GM18909 (cell line): Measurements from ENCODE around the gene STAC3.

ENCODE experiments used
- ATAC-seq: cut with Tn5 transposase; IDR thresholded peaks from one replicate; pipeline ENCODE4 v1.9.1; 2021; ENCODE audit warnings: mild to moderate bottlenecking; ENCODE audit not compliant: unreplicated experiment, poor library complexity

The STAC3 gene

GRCh38 chr12:57224973-57225679 is 25.9 kb downstream of the STAC3 start:
- ATAC-seq, result no peak

GRCh38 chr12:57224278-57224972 is 26.6 kb downstream of the STAC3 start:
- ATAC-seq, result no peak

DNA sequence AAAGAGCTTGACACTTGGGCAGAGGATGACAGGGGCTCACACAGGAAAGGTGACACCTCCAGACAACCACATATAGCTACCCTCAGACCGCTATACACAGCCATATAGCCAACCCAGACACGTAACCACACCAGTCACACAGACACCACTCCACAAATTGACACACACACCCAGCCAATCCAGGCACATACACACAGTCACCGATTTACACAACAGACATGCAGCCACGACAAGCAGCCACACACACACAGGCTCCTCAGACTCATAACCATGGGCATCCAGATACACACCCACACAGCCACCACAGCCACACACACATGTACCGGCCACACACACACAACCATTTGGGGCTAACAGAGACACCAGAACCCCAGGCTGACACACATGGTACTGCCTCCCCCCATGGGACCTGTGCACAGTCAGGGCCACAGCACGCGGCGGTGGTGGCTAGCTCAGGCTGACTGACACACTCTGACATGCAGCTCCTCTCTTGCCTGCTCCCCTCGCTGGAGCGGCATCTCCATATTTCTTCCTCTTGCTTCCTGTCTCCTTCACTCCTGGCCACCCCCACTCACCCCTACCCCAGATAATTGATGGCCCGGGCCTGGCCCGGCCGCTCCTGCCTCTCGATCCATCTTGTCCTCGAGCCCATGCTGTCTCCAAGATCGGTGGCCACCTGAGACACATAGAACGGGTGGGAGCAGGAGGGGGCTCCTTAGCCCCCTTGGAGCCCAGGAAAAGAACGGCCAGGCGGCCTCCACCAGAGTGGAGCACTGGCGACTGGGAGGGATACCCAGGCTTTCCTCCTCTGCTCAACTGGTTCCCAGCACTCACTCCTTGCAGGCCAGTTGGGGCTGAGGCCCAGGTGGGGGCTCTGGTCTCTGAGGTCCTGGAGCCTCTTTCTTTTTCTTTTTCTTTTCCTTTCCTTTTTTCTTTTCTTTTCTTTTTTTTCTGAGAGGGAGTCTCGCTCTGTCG is 27.5 kb downstream of the STAC3 start:
- ATAC-seq, result no peak

- ATAC-seq, result no peak
Measured at GRCh38 chr12:57222286-57223190, 28.4 kb downstream of the STAC3 start.

- no peak for ATAC-seq
Measured at GRCh38 chr12:57221169-57221917, 29.6 kb downstream of the STAC3 start.

DNA sequence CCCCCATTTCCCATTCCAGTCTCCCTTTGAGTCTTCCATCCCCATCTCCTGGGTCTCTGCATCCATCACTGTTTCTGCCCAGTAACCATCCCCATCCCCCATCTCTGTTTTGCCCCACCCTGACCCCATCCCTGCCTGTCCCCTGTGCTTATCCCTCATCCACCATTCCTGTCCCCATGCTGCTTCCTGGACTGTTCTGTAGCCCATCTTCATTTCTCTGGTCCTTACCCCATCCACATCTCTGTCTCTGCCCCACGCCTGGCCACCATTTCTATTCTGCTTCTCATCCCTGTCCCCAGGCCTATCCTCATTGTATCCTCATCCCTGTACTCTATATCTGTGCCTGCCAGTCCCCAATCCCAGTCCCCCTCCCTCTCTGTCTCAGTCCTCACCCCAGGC is 30.2 kb downstream of the STAC3 start:
- no peak for ATAC-seq

DNA sequence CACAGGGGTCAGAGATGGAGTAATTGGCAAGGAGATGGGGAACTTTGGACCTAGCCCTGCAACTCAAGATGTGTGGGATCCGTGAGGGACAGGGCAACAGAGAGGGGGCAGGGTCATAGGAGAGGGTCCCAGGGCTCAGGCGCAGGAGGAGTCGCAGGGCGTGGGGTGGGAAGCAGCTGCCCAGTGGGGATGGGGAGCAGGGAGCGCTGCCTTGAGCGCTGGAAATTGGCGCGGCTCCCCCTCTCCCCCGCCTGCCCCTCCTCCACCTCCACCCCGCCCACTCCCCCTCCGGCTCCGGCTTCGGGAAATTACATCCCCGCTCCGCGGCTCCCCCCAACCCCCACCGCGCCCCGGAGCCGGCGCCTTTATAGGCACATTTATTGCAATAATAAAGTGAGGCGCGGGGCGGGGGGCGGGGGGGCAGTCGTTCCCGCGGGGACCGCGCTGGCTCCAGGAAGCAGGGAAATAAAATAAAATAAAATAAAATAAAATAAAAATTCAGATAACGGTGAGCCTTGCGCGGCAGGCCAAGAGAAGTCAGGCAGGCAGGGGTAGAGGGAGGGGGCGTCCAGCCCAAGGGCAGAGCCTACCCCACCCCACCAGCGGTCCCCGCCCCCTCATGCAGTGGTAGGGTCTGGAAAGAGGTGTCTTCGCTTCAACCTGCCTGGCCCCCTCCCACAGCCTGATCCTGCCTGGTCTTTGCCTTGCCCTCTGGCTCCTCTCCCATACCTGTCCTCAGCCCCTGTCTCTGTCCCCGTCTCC is 30.8 kb downstream of the STAC3 start:
- ATAC-seq, result no peak

DNA sequence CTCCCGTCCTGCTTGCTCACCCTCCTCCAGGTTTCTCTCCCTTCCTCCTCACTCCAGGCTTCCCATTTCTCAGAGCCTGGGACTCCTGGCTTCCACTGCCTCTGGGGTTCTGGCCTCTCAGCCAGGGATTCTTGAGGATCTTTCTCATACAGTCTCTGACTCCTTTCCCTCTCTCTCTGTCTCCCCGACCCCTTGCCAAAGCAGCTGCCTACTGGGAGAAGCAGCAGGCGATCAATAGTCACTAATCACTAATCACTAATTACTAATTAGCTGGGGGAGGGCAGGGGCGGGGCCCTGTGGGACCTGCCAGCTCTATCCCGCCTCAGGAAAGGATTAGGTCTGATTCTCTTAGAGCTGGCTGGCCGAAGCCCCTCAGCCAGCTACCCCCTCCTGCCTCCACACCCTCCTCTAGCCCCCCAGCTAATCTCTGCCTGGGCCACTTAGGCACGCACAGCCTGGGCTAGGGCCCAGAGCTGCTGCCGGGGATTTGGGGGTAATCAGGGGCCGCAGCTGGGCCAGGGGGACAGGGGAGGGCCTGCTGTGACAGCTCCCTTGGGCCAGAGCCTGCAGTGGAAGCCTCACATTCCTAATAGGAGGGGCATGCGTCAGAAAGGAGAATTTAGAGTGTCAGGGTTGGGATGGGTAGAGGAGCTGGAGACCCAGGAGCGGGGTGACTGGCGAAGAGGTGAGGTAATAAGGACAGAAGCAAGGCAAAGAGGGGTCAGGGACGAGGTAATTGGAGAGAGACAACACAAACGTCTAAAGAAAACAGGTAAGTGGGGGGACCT is 31.6 kb downstream of the STAC3 start:
- no peak for ATAC-seq

DNA sequence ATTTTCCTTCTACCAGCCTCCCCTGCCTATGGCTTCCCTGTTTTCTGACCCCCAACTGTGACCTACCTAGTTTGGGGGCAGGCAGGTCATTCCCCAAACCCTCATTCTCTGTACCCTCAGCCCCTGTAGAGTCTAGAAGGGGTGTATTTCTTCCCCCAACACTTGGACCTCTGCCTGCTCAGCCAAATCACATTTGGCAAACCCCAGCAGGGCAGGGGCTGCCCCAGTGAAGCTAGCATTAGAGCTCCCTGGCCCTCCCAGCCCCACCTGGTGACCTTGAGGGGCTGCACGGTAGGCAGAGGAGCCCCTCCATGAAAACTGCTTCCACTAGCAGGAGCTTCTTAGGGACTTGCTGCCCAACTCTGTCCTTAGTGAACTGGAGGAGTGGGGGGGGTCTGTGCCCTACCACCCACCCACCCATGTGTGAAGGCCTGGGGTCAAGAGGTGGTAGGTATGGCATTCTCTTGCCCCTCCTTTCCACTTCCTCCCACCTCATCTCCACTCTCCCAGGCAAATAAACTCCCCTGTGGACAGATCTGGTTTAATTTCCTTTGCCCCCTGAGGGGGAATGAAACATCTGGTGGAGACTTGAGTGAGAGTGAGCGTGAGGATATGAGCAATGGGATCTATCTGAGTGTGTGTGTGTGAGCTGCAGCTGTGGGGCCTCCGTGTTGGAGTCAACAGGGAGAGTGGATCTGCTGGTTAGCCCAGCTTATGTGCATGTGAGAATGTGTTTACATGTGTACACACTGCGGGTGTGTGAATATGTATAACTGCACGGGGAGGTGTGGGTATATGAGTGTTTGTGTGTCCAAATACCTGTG is 32.7 kb downstream of the STAC3 start:
- no peak for ATAC-seq

GRCh38 chr12:57216921-57217879 is 33.8 kb downstream of the STAC3 start:
- ATAC-seq, result no peak

- ATAC-seq, result peak; percentile 28
Measured at GRCh38 chr12:57216014-57216911, 34.7 kb downstream of the STAC3 start, which contains the start of gene NXPH4. Gene NXPH4 (plus strand): TSS chr12:57216794. CDS start chr12:57216970, 176 bp downstream.

- ATAC-seq, result no peak
Measured at GRCh38 chr12:57215668-57216013, 35.3 kb downstream of the STAC3 start.

GRCh38 chr12:57215065-57215464 is 35.9 kb downstream of the STAC3 start:
- no peak for ATAC-seq

DNA sequence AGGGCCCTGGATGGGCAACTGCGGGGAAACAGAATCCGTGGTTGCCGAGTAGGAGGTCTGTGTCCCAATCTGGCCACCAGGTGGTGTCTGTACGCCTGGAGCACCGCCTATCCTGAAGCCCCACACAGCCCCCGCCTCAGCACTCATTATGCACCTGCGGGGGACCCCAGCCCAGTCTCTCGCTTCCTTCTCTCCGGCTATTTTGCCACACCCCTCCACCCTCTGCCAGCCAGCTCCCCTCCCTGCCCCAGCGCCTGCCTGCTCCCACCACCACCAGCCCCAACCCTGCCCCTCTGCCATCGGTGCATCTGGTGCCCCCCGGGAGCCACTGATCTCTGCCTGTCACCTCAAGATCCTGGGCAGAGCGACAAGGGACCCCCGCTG is 36.6 kb downstream of the STAC3 start:
- peak; percentile 43 for ATAC-seq
